SW480 (cell line): ENCODE data around the gene DENND2A.
A peak's percentile ranks its signal among the peaks of the same experiment; 100 is the strongest.
"Not testable (repeated sequence)": the region's sequence is repeated elsewhere in the genome, so short reads cannot be mapped to it uniquely, and the experiment has no call there.

Experiments
- DNase-seq: peaks from one replicate; pipeline ENCODE4 v3.0.0-alpha.2; 2016; ENCODE audit warnings: low spot score

The DENND2A gene

GRCh38 chr7:140646931-140647647 lies 6.5 kb upstream of the DENND2A start:
- DNase-seq = peak; percentile 79

- no peak for DNase-seq
These were observed 4.7 kb upstream of the DENND2A start for GRCh38 chr7:140645166-140645900.

- DNase-seq = not testable (repeated sequence)
These were observed 4.1 kb upstream of the DENND2A start for GRCh38 chr7:140644761-140645160.

GRCh38 chr7:140643416-140643815 lies 2.8 kb upstream of the DENND2A start:
- no peak for DNase-seq

GRCh38 chr7:140641524-140642195 lies 1.0 kb upstream of the DENND2A start:
- no peak for DNase-seq

- no peak for DNase-seq
These were observed 464 bp downstream of the DENND2A start for GRCh38 chr7:140640060-140640637.

GRCh38 chr7:140639366-140640053 lies 1.1 kb downstream of the DENND2A start:
- DNase-seq = peak; percentile 43

GRCh38 chr7:140638173-140638791 lies 2.3 kb downstream of the DENND2A start:
- no peak for DNase-seq

- DNase-seq = no peak
These were observed 3.2 kb downstream of the DENND2A start for GRCh38 chr7:140637400-140637799.

GRCh38 chr7:140635816-140636215 lies 4.8 kb downstream of the DENND2A start:
- DNase-seq = no peak

GRCh38 chr7:140635345-140635744 lies 5.3 kb downstream of the DENND2A start:
- DNase-seq = no peak

GRCh38 chr7:140631602-140632001 lies 9.0 kb downstream of the DENND2A start:
- no peak for DNase-seq

GRCh38 chr7:140631021-140631420 lies 9.6 kb downstream of the DENND2A start:
- DNase-seq = no peak

- no peak for DNase-seq
These were observed 14.4 kb downstream of the DENND2A start for GRCh38 chr7:140625908-140626868.

GRCh38 chr7:140625192-140625558 lies 15.4 kb downstream of the DENND2A start:
- DNase-seq = not testable (repeated sequence)

GRCh38 chr7:140624392-140625191 lies 16.0 kb downstream of the DENND2A start:
- no peak for DNase-seq

- DNase-seq = no peak
These were observed 16.6 kb downstream of the DENND2A start for GRCh38 chr7:140623980-140624379.

GRCh38 chr7:140621401-140622021 lies 19.1 kb downstream of the DENND2A start:
- DNase-seq = no peak

- DNase-seq = not testable (repeated sequence)
These were observed 20.6 kb downstream of the DENND2A start for GRCh38 chr7:140619915-140620510.
